Activated CD8-positive, alpha-beta T cell treated with anti-CD3 and anti-CD28 coated beads, Interleukin-2, amount 10 ng/mL, durations not matched to agents 7 days and 5 days (primary cell): ENCODE data around the gene HSPB8. TPM values are rescaled to one million over a fixed set of nuclear protein-coding genes. Genes with fewer than 3 reads are reported as not detected.

Experiments
- ATAC-seq: fragments of 150-1000 bp; cut with Tn5 transposase; one replicate; pipeline ENCODE4 v1.10.0; 2021; ENCODE audit warnings: moderate library complexity
- CTCF ChIA-PET: fragments of 350-600 bp; sonication (Branson Sonifier 250); formaldehyde crosslinking; loops from one replicate; lab custom pipeline; 2021; ENCODE audit warnings: antibody characterized with exemption; lab: Charles Lee
- POLR2A ChIA-PET: fragments of 350-600 bp; sonication (Branson Sonifier 250); formaldehyde crosslinking; loops from one replicate; lab custom pipeline; 2021; ENCODE audit warnings: antibody characterized with exemption; lab: Charles Lee
- DNase-seq: peaks from one replicate; pipeline ENCODE4 v3.0.0-alpha.2; 2020
- H3K27ac Mint-ChIP-seq: one replicate; pipeline ENCODE4 v1.8.0; 2021; ENCODE audit warnings: mild to moderate bottlenecking, mixed read lengths
- H3K27me3 Mint-ChIP-seq: one replicate; pipeline ENCODE4 v1.8.0; 2021; ENCODE audit warnings: low read depth, mixed read lengths
- H3K36me3 Mint-ChIP-seq: one replicate; pipeline ENCODE4 v1.8.0; 2021; ENCODE audit warnings: low read depth, mixed read lengths
- H3K4me1 Mint-ChIP-seq: one replicate; pipeline ENCODE4 v1.8.0; 2021; ENCODE audit warnings: low read depth, mixed read lengths
- H3K4me3 Mint-ChIP-seq: one replicate; pipeline ENCODE4 v1.8.0; 2021; ENCODE audit warnings: mild to moderate bottlenecking, mixed read lengths
- H3K9me3 Mint-ChIP-seq: one replicate; pipeline ENCODE4 v1.8.0; 2022; ENCODE audit warnings: mixed read lengths; ENCODE audit not compliant: insufficient read depth
- total RNA-seq, 2 experiments: library from RNA; stranded (reverse); gene quantifications; one replicate each; pipeline ENCODE4 v1.2.3, GENCODE V29; 2021

HSPB8 gene
- total RNA-seq, 2 experiments from 2014 or later: not detected

GRCh38 chr12:119222222-119222951, 43.7 kb downstream of the HSPB8 start:
- Mint-ChIP-seq H3K9me3 (no peaks in the 10 kb centered on the region), H3K4me1 (no peaks in the 10 kb centered on the region)
- CTCF ChIA-PET: no interaction called here

GRCh38 chr12:119225454-119225853, 46.7 kb downstream of the HSPB8 start:
- ChIA-PET CTCF (interaction anchor here (0.7 kb wide), 1 partner anchor 1859 kb away, joined by 3 read pairs; no protein-coding TSS in a partner anchor), POLR2A (no interaction called here)
- DNase-seq (no peak), ATAC-seq (no peak)
- H3K36me3 Mint-ChIP-seq: no peaks in the 10 kb centered on the region
- H3K27me3 Mint-ChIP-seq: no peaks in the 10 kb centered on the region
- H3K27ac Mint-ChIP-seq: no peak overlapping the region
- H3K4me1 Mint-ChIP-seq: no peaks in the 10 kb centered on the region
- H3K9me3 Mint-ChIP-seq: no peaks in the 10 kb centered on the region
- H3K4me3 Mint-ChIP-seq: no peak overlapping the region

More at GRCh38 chr12:119222222-119222951, 43.7 kb downstream of the HSPB8 start:
- POLR2A ChIA-PET: no interaction called here
- Mint-ChIP-seq H3K27ac (no peak overlapping the region), H3K36me3 (no peaks in the 10 kb centered on the region), H3K4me3 (no peak overlapping the region), H3K27me3 (no peaks in the 10 kb centered on the region)
- DNase-seq (no peak), ATAC-seq (no peak)

- no peak overlapping the region for H3K4me3 Mint-ChIP-seq
- CTCF ChIA-PET: no interaction called here
- H3K9me3 Mint-ChIP-seq: no peaks in the 10 kb centered on the region
- H3K27me3 Mint-ChIP-seq: no peaks in the 10 kb centered on the region
- no peaks in the 10 kb centered on the region for H3K36me3 Mint-ChIP-seq
- ATAC-seq: no peak
- POLR2A ChIA-PET: no interaction called here
- DNase-seq: no peak
- H3K27ac Mint-ChIP-seq: no peak overlapping the region
- H3K4me1 Mint-ChIP-seq: no peaks in the 10 kb centered on the region
These were observed 48.6 kb downstream of the HSPB8 start for GRCh38 chr12:119227292-119227691.

- Mint-ChIP-seq H3K9me3 (no peaks in the 10 kb centered on the region), H3K27me3 (no peaks in the 10 kb centered on the region), H3K27ac (no peak overlapping the region), H3K4me3 (no peak overlapping the region), H3K4me1 (no peaks in the 10 kb centered on the region), H3K36me3 (no peaks in the 10 kb centered on the region)
- POLR2A ChIA-PET: no interaction called here
- no peak for ATAC-seq
- DNase-seq: no peak
- CTCF ChIA-PET: no interaction called here
These were observed 50.5 kb downstream of the HSPB8 start for GRCh38 chr12:119229205-119229604.

GRCh38 chr12:119229837-119230236, 51.1 kb downstream of the HSPB8 start:
- no peak overlapping the region for H3K27ac Mint-ChIP-seq
- no peak overlapping the region for H3K4me3 Mint-ChIP-seq
- DNase-seq: no peak
- H3K9me3 Mint-ChIP-seq: no peaks in the 10 kb centered on the region
- no peak for ATAC-seq
- no peaks in the 10 kb centered on the region for H3K4me1 Mint-ChIP-seq
- CTCF ChIA-PET: no interaction called here
- no peaks in the 10 kb centered on the region for H3K27me3 Mint-ChIP-seq
- POLR2A ChIA-PET: no interaction called here
- H3K36me3 Mint-ChIP-seq: no peaks in the 10 kb centered on the region

- DNase-seq (no peak), ATAC-seq (no peak)
- H3K9me3 Mint-ChIP-seq: no peaks in the 10 kb centered on the region
- no peaks in the 10 kb centered on the region for H3K4me1 Mint-ChIP-seq
- H3K27ac Mint-ChIP-seq: no peak overlapping the region
- no peak overlapping the region for H3K4me3 Mint-ChIP-seq
- ChIA-PET POLR2A (no interaction called here), CTCF (no interaction called here)
- no peaks in the 10 kb centered on the region for H3K27me3 Mint-ChIP-seq
- no peaks in the 10 kb centered on the region for H3K36me3 Mint-ChIP-seq
These were observed 52.1 kb downstream of the HSPB8 start for GRCh38 chr12:119230807-119231206.

GRCh38 chr12:119231774-119232173, 53.0 kb downstream of the HSPB8 start:
- H3K27ac Mint-ChIP-seq: no peak overlapping the region
- no peak overlapping the region for H3K4me3 Mint-ChIP-seq
- no peaks in the 10 kb centered on the region for H3K4me1 Mint-ChIP-seq
- ChIA-PET POLR2A (no interaction called here), CTCF (no interaction called here)
- no peaks in the 10 kb centered on the region for H3K27me3 Mint-ChIP-seq
- H3K36me3 Mint-ChIP-seq: no peaks in the 10 kb centered on the region
- ATAC-seq (no peak), DNase-seq (no peak)
- no peaks in the 10 kb centered on the region for H3K9me3 Mint-ChIP-seq

- no peak overlapping the region for H3K27ac Mint-ChIP-seq
- H3K4me3 Mint-ChIP-seq: no peak overlapping the region
These were observed 56.5 kb downstream of the HSPB8 start for GRCh38 chr12:119235197-119235751.

GRCh38 chr12:119236372-119236771, 57.6 kb downstream of the HSPB8 start:
- POLR2A ChIA-PET: no interaction called here
- Mint-ChIP-seq H3K36me3 (no peaks in the 10 kb centered on the region), H3K27ac (no peak overlapping the region), H3K4me3 (no peak overlapping the region), H3K4me1 (no peaks in the 10 kb centered on the region), H3K9me3 (no peaks in the 10 kb centered on the region), H3K27me3 (no peaks in the 10 kb centered on the region)
- no peak for DNase-seq
- no peak for ATAC-seq
- CTCF ChIA-PET: no interaction called here

More at GRCh38 chr12:119235197-119235751, 56.5 kb downstream of the HSPB8 start:
- CTCF ChIA-PET: no interaction called here
- DNase-seq: no peak
- ATAC-seq: no peak
- Mint-ChIP-seq H3K9me3 (no peaks in the 10 kb centered on the region), H3K27me3 (no peaks in the 10 kb centered on the region), H3K4me1 (no peaks in the 10 kb centered on the region), H3K36me3 (no peaks in the 10 kb centered on the region)
- POLR2A ChIA-PET: no interaction called here

GRCh38 chr12:119239040-119239439, 60.3 kb downstream of the HSPB8 start:
- no peaks in the 10 kb centered on the region for H3K4me1 Mint-ChIP-seq
- no peaks in the 10 kb centered on the region for H3K27me3 Mint-ChIP-seq
- no peaks in the 10 kb centered on the region for H3K36me3 Mint-ChIP-seq
- CTCF ChIA-PET: no interaction called here
- no peak overlapping the region for H3K4me3 Mint-ChIP-seq
- POLR2A ChIA-PET: no interaction called here
- ATAC-seq (no peak), DNase-seq (no peak)
- no peaks in the 10 kb centered on the region for H3K9me3 Mint-ChIP-seq
- H3K27ac Mint-ChIP-seq: no peak overlapping the region

GRCh38 chr12:119241049-119241448, 62.3 kb downstream of the HSPB8 start:
- no peak for DNase-seq
- no peak overlapping the region for H3K4me3 Mint-ChIP-seq
- no peak overlapping the region for H3K27ac Mint-ChIP-seq
- POLR2A ChIA-PET: no interaction called here
- no peaks in the 10 kb centered on the region for H3K4me1 Mint-ChIP-seq
- ATAC-seq: no peak
- H3K36me3 Mint-ChIP-seq: no peaks in the 10 kb centered on the region
- no peaks in the 10 kb centered on the region for H3K27me3 Mint-ChIP-seq
- CTCF ChIA-PET: no interaction called here
- H3K9me3 Mint-ChIP-seq: no peaks in the 10 kb centered on the region

- H3K36me3 Mint-ChIP-seq: no peaks in the 10 kb centered on the region
- no peaks in the 10 kb centered on the region for H3K9me3 Mint-ChIP-seq
- no peak overlapping the region for H3K4me3 Mint-ChIP-seq
- ChIA-PET CTCF (no interaction called here), POLR2A (no interaction called here)
- no peaks in the 10 kb centered on the region for H3K27me3 Mint-ChIP-seq
- no peak for DNase-seq
- no peaks in the 10 kb centered on the region for H3K4me1 Mint-ChIP-seq
- no peak overlapping the region for H3K27ac Mint-ChIP-seq
- no peak for ATAC-seq
These were observed 62.9 kb downstream of the HSPB8 start for GRCh38 chr12:119241580-119242169.
